BE2C (cell line): ENCODE measurements around the gene IL3.
A peak's percentile ranks its signal among the peaks of the same experiment; 100 is the strongest.

Experiments used
- DNase-seq: peaks from one replicate; pipeline ENCODE4 v3.0.0-alpha.2; 2020
- H3K27me3 ChIP-seq: fragments of 250-450 bp; sonication (Bioruptor Pico); 2 replicates; pipeline ENCODE4 v1.5.1; 2020; ENCODE audit warnings: mild to moderate bottlenecking
- H3K36me3 ChIP-seq: fragments of 250-450 bp; sonication (Bioruptor Pico); 2 replicates; pipeline ENCODE4 v1.5.1; 2020; ENCODE audit warnings: mild to moderate bottlenecking
- H3K4me1 ChIP-seq: fragments of 250-450 bp; sonication (Bioruptor Pico); 2 replicates; pipeline ENCODE4 v1.5.1; 2020
- H3K4me3 ChIP-seq: 2 replicates; pipeline ENCODE4 v1.5.1; 2011; ENCODE audit warnings: low read depth, low read length
- H3K9me3 ChIP-seq: fragments of 250-450 bp; sonication (Bioruptor Pico); 2 replicates; pipeline ENCODE4 v1.5.1; 2020
- CTCF ChIP-seq: IDR thresholded peaks from 2 replicates; pipeline ENCODE4 v1.5.1; 2012; ENCODE audit warnings: mild to moderate bottlenecking, low read depth, low read length

Gene IL3

GRCh38 chr5:132057498-132058255 is 2.8 kb upstream of the IL3 start:
- no peak for TF ChIP-seq CTCF
- no peaks in the 10 kb centered on the region for H3K4me1 ChIP-seq
- H3K27me3 ChIP-seq, result no peaks in the 10 kb centered on the region
- no peak overlapping the region for H3K4me3 ChIP-seq
- H3K9me3 ChIP-seq, result no peaks in the 10 kb centered on the region
- no peaks in the 10 kb centered on the region for H3K36me3 ChIP-seq
- no peak for DNase-seq

GRCh38 chr5:132058646-132059042 is 1.8 kb upstream of the IL3 start:
- Histone ChIP-seq H3K27me3 (no peaks in the 10 kb centered on the region), H3K36me3 (no peaks in the 10 kb centered on the region), H3K4me1 (no peaks in the 10 kb centered on the region), H3K4me3 (no peak overlapping the region), H3K9me3 (no peaks in the 10 kb centered on the region)
- DNase-seq, result no peak
- TF ChIP-seq CTCF, result no peak

- TF ChIP-seq CTCF, result no peak
- H3K4me1 ChIP-seq, result no peaks in the 10 kb centered on the region
These were observed 1.3 kb upstream of the IL3 start for GRCh38 chr5:132059043-132059695.

GRCh38 chr5:132059696-132060500 is 557 bp upstream of the IL3 start:
- H3K27me3 ChIP-seq, result no peaks in the 10 kb centered on the region
- H3K4me1 ChIP-seq, result peaks cover 2% of the 10 kb centered on the region
- DNase-seq, result no peak
- no peaks in the 10 kb centered on the region for H3K9me3 ChIP-seq
- no peaks in the 10 kb centered on the region for H3K36me3 ChIP-seq
- TF ChIP-seq CTCF, result no peak
- H3K4me3 ChIP-seq, result no peak overlapping the region

More at GRCh38 chr5:132059043-132059695, 1.3 kb upstream of the IL3 start:
- DNase-seq, result no peak
- Histone ChIP-seq H3K4me3 (no peak overlapping the region), H3K27me3 (no peaks in the 10 kb centered on the region), H3K36me3 (no peaks in the 10 kb centered on the region), H3K9me3 (no peaks in the 10 kb centered on the region)

GRCh38 chr5:132063090-132063911 is 2.8 kb downstream of the IL3 start:
- H3K4me3 ChIP-seq, result no peak overlapping the region
- DNase-seq, result peak; percentile 84
- peaks cover 4% of the 10 kb centered on the region for H3K4me1 ChIP-seq
- TF ChIP-seq CTCF, result peak; percentile 98
- no peaks in the 10 kb centered on the region for H3K9me3 ChIP-seq
- no peaks in the 10 kb centered on the region for H3K36me3 ChIP-seq
- H3K27me3 ChIP-seq, result no peaks in the 10 kb centered on the region
